ENCODE data around the gene ZNF436.
"Not testable (repeated sequence)": the region's sequence is repeated elsewhere in the genome, so short reads cannot be mapped to it uniquely, and the experiment has no call there.

Gene ZNF436

GRCh38 chr1:23362218-23362713 is 7.4 kb downstream of the ZNF436 start:
- DNase-seq, result no peak

- DNase-seq, result no peak
Observed at GRCh38 chr1:23358310-23358875, 11.2 kb downstream of the ZNF436 start.

- no peak for DNase-seq
Observed at GRCh38 chr1:23357138-23357908, 12.3 kb downstream of the ZNF436 start.

- DNase-seq, result no peak
Observed at GRCh38 chr1:23356471-23357137, 13.0 kb downstream of the ZNF436 start.

GRCh38 chr1:23354245-23354644 is 15.4 kb downstream of the ZNF436 start:
- no peak for DNase-seq

- no peak for DNase-seq
Observed at GRCh38 chr1:23352096-23352695, 17.4 kb downstream of the ZNF436 start.

- no peak for DNase-seq
Observed at GRCh38 chr1:23345920-23346319, 23.7 kb downstream of the ZNF436 start.

GRCh38 chr1:23344987-23345472 is 24.6 kb downstream of the ZNF436 start:
- no peak for DNase-seq

- peak; percentile 98 for DNase-seq
Observed at GRCh38 chr1:23344111-23344986, 25.3 kb downstream of the ZNF436 start, which contains the start of gene HNRNPR. Gene HNRNPR, minus strand, starts transcription at chr1:23344284. Its CDS starts 3,276 bp downstream, at chr1:23341008.

- no peak for DNase-seq
Observed at GRCh38 chr1:23343221-23344110, 26.2 kb downstream of the ZNF436 start.

- DNase-seq, result no peak
Observed at GRCh38 chr1:23341931-23342692, 27.5 kb downstream of the ZNF436 start.

GRCh38 chr1:23339632-23340031 is 30.0 kb downstream of the ZNF436 start:
- no peak for DNase-seq

GRCh38 chr1:23337869-23338268 is 31.8 kb downstream of the ZNF436 start:
- DNase-seq, result no peak

- no peak for DNase-seq
Observed at GRCh38 chr1:23331713-23332112, 37.9 kb downstream of the ZNF436 start.

GRCh38 chr1:23330846-23331245 is 38.8 kb downstream of the ZNF436 start:
- DNase-seq, result no peak

GRCh38 chr1:23325393-23325792 is 44.2 kb downstream of the ZNF436 start:
- DNase-seq, result no peak

- DNase-seq, result no peak
Observed at GRCh38 chr1:23322770-23323169, 46.9 kb downstream of the ZNF436 start.

- not testable (repeated sequence) for DNase-seq
Observed at GRCh38 chr1:23310280-23310679, 59.4 kb downstream of the ZNF436 start.
